Measurements from ENCODE around the gene CCL17.

The CCL17 gene

GRCh38 chr16:57444711-57445110 is 40.1 kb downstream of the CCL17 start:
- TF ChIP-seq CTCF (IDR thresholded peaks at IDR 0.05; ENCODE audit: extremely low read depth, insufficient read depth, missing control alignments), result no peak
- in situ Hi-C loops (cut with MboI; ENCODE audit: low pct_unique_long_range_greater_than_20kb, low sequenced_read_pairs, unreplicated experiment), result no loop called here
- no peak for DNase-seq (ENCODE audit: low spot score)

GRCh38 chr16:57445510-57445909 is 40.9 kb downstream of the CCL17 start:
- TF ChIP-seq CTCF (IDR thresholded peaks at IDR 0.05; ENCODE audit: extremely low read depth, insufficient read depth, missing control alignments), result no peak
- DNase-seq (ENCODE audit: low spot score), result no peak
- in situ Hi-C loops (cut with MboI; ENCODE audit: low pct_unique_long_range_greater_than_20kb, low sequenced_read_pairs, unreplicated experiment), result no loop called here

GRCh38 chr16:57446531-57447185 is 42.1 kb downstream of the CCL17 start:
- no peak for TF ChIP-seq CTCF (IDR thresholded peaks at IDR 0.05; ENCODE audit: extremely low read depth, insufficient read depth, missing control alignments)
- in situ Hi-C loops (cut with MboI; ENCODE audit: low pct_unique_long_range_greater_than_20kb, low sequenced_read_pairs, unreplicated experiment), result no loop called here
- peak; percentile 55 for DNase-seq (ENCODE audit: low spot score)

- peak; percentile 95 for DNase-seq (ENCODE audit: low spot score)
- no peak for TF ChIP-seq CTCF (IDR thresholded peaks at IDR 0.05; ENCODE audit: extremely low read depth, insufficient read depth, missing control alignments)
- in situ Hi-C loops (cut with MboI; ENCODE audit: low pct_unique_long_range_greater_than_20kb, low sequenced_read_pairs, unreplicated experiment), result no loop called here
Measured at GRCh38 chr16:57447186-57447962, 42.8 kb downstream of the CCL17 start, which contains the start of the genes CIAPIN1 and COQ9. Gene CIAPIN1 (minus strand): TSS chr16:57447385. CDS start chr16:57440928, 6,457 bp downstream. Gene COQ9 (plus strand): TSS chr16:57447479. CDS start chr16:57447506, 27 bp downstream.

GRCh38 chr16:57452021-57452420 is 47.5 kb downstream of the CCL17 start:
- no peak for TF ChIP-seq CTCF (IDR thresholded peaks at IDR 0.05; ENCODE audit: extremely low read depth, insufficient read depth, missing control alignments)
- DNase-seq (ENCODE audit: low spot score), result no peak
- in situ Hi-C loops (cut with MboI; ENCODE audit: low pct_unique_long_range_greater_than_20kb, low sequenced_read_pairs, unreplicated experiment), result no loop called here

GRCh38 chr16:57462209-57462977 is 57.8 kb downstream of the CCL17 start, which contains the start of gene POLR2C:
Gene POLR2C (plus strand): TSS chr16:57462679. CDS start chr16:57462725, 46 bp downstream.
- TF ChIP-seq CTCF (IDR thresholded peaks at IDR 0.05; ENCODE audit: extremely low read depth, insufficient read depth, missing control alignments), result peak; percentile 99
- in situ Hi-C loops (cut with MboI; ENCODE audit: low pct_unique_long_range_greater_than_20kb, low sequenced_read_pairs, unreplicated experiment), result no loop called here
- peak; percentile 92 for DNase-seq (ENCODE audit: low spot score)
